B cell (primary cell): Measurements from ENCODE around the gene PCDHGC4. TPM values are rescaled to one million over a fixed set of nuclear protein-coding genes. Genes with fewer than 3 reads are reported as not detected.
A peak's percentile ranks its signal among the peaks of the same experiment; 100 is the strongest.

ENCODE experiments used
- ATAC-seq: fragments of 200-7000 bp; cut with Tn5 transposase; one replicate; pipeline ENCODE4 v1.10.0; 2021; ENCODE audit warnings: low read depth, mild to moderate bottlenecking, moderate number of reproducible peaks, moderate library complexity
- CTCF ChIA-PET: fragments of 350-600 bp; sonication (Branson Sonifier 250); formaldehyde crosslinking; loops from one replicate; lab custom pipeline; 2021; ENCODE audit warnings: antibody characterized with exemption, inconsistent platforms; lab: Charles Lee
- POLR2A ChIA-PET: fragments of 350-600 bp; sonication (Branson Sonifier 250); formaldehyde crosslinking; loops from one replicate; lab custom pipeline; 2021; ENCODE audit warnings: antibody characterized with exemption; lab: Charles Lee
- DNase-seq: peaks from one replicate; pipeline ENCODE4 v3.0.0; 2013
- H2AFZ ChIP-seq: 2 replicates; pipeline ENCODE4 v1.6.1; 2012; ENCODE audit warnings: mild to moderate bottlenecking, low read depth, low read length; ENCODE audit not compliant: insufficient read depth, poor library complexity, severe bottlenecking
- H3K27ac ChIP-seq, 2 donors: 1 replicate in 1 of 2; 2 replicates in 1 of 2; pipeline ENCODE4 v1.5.1; 2012 to 2013; ENCODE audit warnings: low read length in 2 of 2, mild to moderate bottlenecking in 2 of 2, moderate library complexity in 1 of 2
- H3K27me3 ChIP-seq, 4 experiments: fragments of 200-600 bp in 1 of 4; sonication (generic) in 1 of 4; replicated peaks in 1 of 4; 1 replicate in 2 of 4; 2 replicates in 2 of 4; pipeline versions ENCODE4 v1.6.1 to v1.7.0; 2013 to 2016; ENCODE audit warnings: low read length in 3 of 4, mild to moderate bottlenecking in 2 of 4, mixed read lengths in 1 of 4, moderate library complexity in 1 of 4; ENCODE audit not compliant: insufficient read depth in 4 of 4, control insufficient read depth in 3 of 4; ENCODE audit errors: control extremely low read depth in 1 of 4
- H3K36me3 ChIP-seq, 2 experiments: replicated peaks in 1 of 2; 1 replicate in 1 of 2; 2 replicates in 1 of 2; pipeline versions ENCODE4 v1.6.1 to v1.7.1; 2013; ENCODE audit warnings: low read length in 1 of 2; ENCODE audit not compliant: insufficient read depth in 2 of 2, control insufficient read depth in 1 of 2; ENCODE audit errors: control extremely low read depth in 1 of 2, extremely low read depth in 1 of 2
- H3K4me1 ChIP-seq, 2 donors: fragments of 200-600 bp in 1 of 2; sonication (generic) in 1 of 2; 1 replicate in 1 of 2; 2 replicates in 1 of 2; pipeline versions ENCODE4 v1.5.1 to v1.6.1; 2013 to 2017; ENCODE audit warnings: low read length in 2 of 2; ENCODE audit not compliant: control insufficient read depth in 2 of 2, insufficient read depth in 2 of 2
- H3K4me2 ChIP-seq: replicated peaks from 2 replicates; pipeline ENCODE3; 2012; ENCODE audit warnings: mild to moderate bottlenecking, low read depth, low read length; ENCODE audit not compliant: poor library complexity, severe bottlenecking
- H3K4me3 ChIP-seq, 5 experiments: fragments of 200-600 bp in 1 of 5; sonication (generic) in 1 of 5; 1 replicate in 3 of 5; 2 replicates in 2 of 5; pipeline versions ENCODE4 v1.5.1 to v1.7.0; 2011 to 2016; ENCODE audit warnings: low read length in 4 of 5, mild to moderate bottlenecking in 4 of 5, low read depth in 2 of 5, control low read depth in 1 of 5, moderate library complexity in 1 of 5; ENCODE audit not compliant: insufficient read depth in 1 of 5; ENCODE audit errors: control extremely low read depth in 1 of 5, extremely low read depth in 1 of 5
- H3K79me2 ChIP-seq: fragments of 200-600 bp; sonication (generic); one replicate; pipeline ENCODE4 v1.6.0; 2016; ENCODE audit warnings: low read length; ENCODE audit not compliant: control insufficient read depth, insufficient read depth
- H3K9ac ChIP-seq: fragments of 200-600 bp; sonication (generic); 2 replicates; pipeline ENCODE4 v1.6.1; 2017; ENCODE audit warnings: mild to moderate bottlenecking, low read length, moderate library complexity
- H3K9me3 ChIP-seq, 3 donors: one replicate each; pipeline versions ENCODE4 v1.6.1 to v1.7.1; 2013; ENCODE audit warnings: low read length in 2 of 3; ENCODE audit not compliant: control insufficient read depth in 2 of 3, insufficient read depth in 1 of 3; ENCODE audit errors: control extremely low read depth in 1 of 3
- H4K20me1 ChIP-seq: 2 replicates; pipeline ENCODE4 v1.6.0; 2012; ENCODE audit warnings: mild to moderate bottlenecking, low read length; ENCODE audit not compliant: insufficient read depth, control insufficient read depth, poor library complexity, severe bottlenecking
- H3K27ac Mint-ChIP-seq: one replicate; pipeline ENCODE4 v1.8.0; 2021; ENCODE audit warnings: mixed read lengths
- H3K27me3 Mint-ChIP-seq: one replicate; pipeline ENCODE4 v1.8.0; 2021; ENCODE audit warnings: mixed read lengths
- H3K4me1 Mint-ChIP-seq: one replicate; pipeline ENCODE4 v1.8.0; 2021; ENCODE audit warnings: mixed read lengths
- H3K4me3 Mint-ChIP-seq: one replicate; pipeline ENCODE4 v1.8.0; 2021; ENCODE audit warnings: mixed read lengths
- H3K9me3 Mint-ChIP-seq: one replicate; pipeline ENCODE4 v1.8.0; 2022; ENCODE audit warnings: mixed read lengths; ENCODE audit not compliant: insufficient read depth
- CTCF ChIP-seq: fragments of 200-600 bp; IDR thresholded peaks from one replicate; pipeline ENCODE4 v1.8.0; 2022; ENCODE audit warnings: antibody characterized with exemption, mild to moderate bottlenecking
- EZH2 ChIP-seq: IDR thresholded peaks from 2 replicates; pipeline ENCODE4 v1.6.1; 2012; ENCODE audit warnings: borderline replicate concordance, low read depth, mild to moderate bottlenecking, moderate library complexity, low read length; ENCODE audit not compliant: insufficient read depth, poor library complexity, severe bottlenecking
- WGBS: methylation state at CpG from one replicate; pipeline ENCODE4 v1.1.5; 2013; ENCODE audit warnings: missing lambda C conversion rate; ENCODE audit not compliant: insufficient coverage; 5-methylcytosine and 5-hydroxymethylcytosine counted together
- intact Hi-C: fragments of 100-400 bp; cut with micrococcal nuclease; formaldehyde crosslinking; loops from one replicate; pipeline ENCODE4 v1.10.0; 2022
- polyA plus RNA-seq: library from polyadenylated mRNA; depleted of rRNA; stranded (reverse); fragments of >200 nt; gene quantifications from 2 replicates; pipeline ENCODE4 v1.2.3, GENCODE V29; 2012
- total RNA-seq, 2 donors: library from RNA; stranded (reverse); fragments of 120-200 nt in 1 of 2; gene quantifications; 1 replicate in 1 of 2; 2 replicates in 1 of 2; pipeline versions ENCODE4 v1.2.3 to v1.2.4, GENCODE V29; 2013 to 2022

Gene PCDHGC4
- total and polyA plus RNA-seq, 2 donors (not counting 1 experiment from before 2014, with no cell fraction given): 0.09 to 0.42 TPM

GRCh38 chr5:141492168-141492885, 7.5 kb downstream of the PCDHGC4 start:
- Histone ChIP-seq H3K9ac (peak overlapping the region; percentile 47), H3K27ac (no peak overlapping the region), H3K9me3 (peaks cover 0 to 16% (median 0%) of the 10 kb centered on the region in 3 donors), H3K79me2 (no peaks in the 10 kb centered on the region), H2AFZ (peak overlapping the region; percentile 53), H3K4me3 (peak overlapping the region; percentile 9 to 61 (median 39)), H3K27me3 (peaks cover 0 to 62% (median 20%) of the 10 kb centered on the region in 4 experiments), H3K36me3 (no peaks in the 10 kb centered on the region), H4K20me1 (no peaks in the 10 kb centered on the region), H3K4me2 (peak overlapping the region; percentile 82), H3K4me1 (peaks cover 17 to 21% of the 10 kb centered on the region in 2 donors)
- ATAC-seq (peak; percentile 76), DNase-seq (peak; percentile 69)
- ChIA-PET CTCF (interaction anchor here (0.6 to 2.9 kb wide), 9 partner anchors 9 to 79 kb away, joined by 3 to 13 read pairs (median 3); partner anchors contain the start of genes PCDHGA10 and PCDHGA12), POLR2A (interaction anchor here (0.7 to 1.8 kb wide), 3 partner anchors 15 to 19 kb away, joined by 3 to 6 read pairs (median 6); no protein-coding TSS in a partner anchor)
- WGBS: 10% methylated on average over 67 of the region's 68 CpGs
- peaks cover 46% of the 10 kb centered on the region for H3K27me3 Mint-ChIP-seq
- no peaks in the 10 kb centered on the region for H3K9me3 Mint-ChIP-seq
- intact Hi-C loops: loop anchor here (2.0 kb wide), 1 partner anchor 20 kb away; no protein-coding TSS in a partner anchor
- peak overlapping the region; percentile 76 for H3K27ac Mint-ChIP-seq
- peaks cover 18% of the 10 kb centered on the region for H3K4me1 Mint-ChIP-seq
- TF ChIP-seq CTCF (no peak), EZH2 (no peak)
- H3K4me3 Mint-ChIP-seq: peak overlapping the region; percentile 95
